K562 (cell line): Measurements from ENCODE around the gene FEM1B.

ENCODE experiments used
- ATF3 ChIP-seq, 2 experiments: fragments of 450-650 bp in 1 of 2; sonication (generic) in 1 of 2; formaldehyde crosslinking in 1 of 2; IDR thresholded peaks in 1 of 2; conservative IDR thresholded peaks in 1 of 2; 2 replicates each; pipeline versions ENCODE4 v1.6.1 to v1.8.1; 2016 to 2023; ENCODE audit warnings: mild to moderate bottlenecking in 2 of 2, moderate library complexity in 2 of 2, inconsistent platforms in 1 of 2, missing genetic modification reagents in 1 of 2
- CTCF ChIP-seq, 3 experiments: IDR thresholded peaks in 2 of 3; conservative IDR thresholded peaks in 1 of 3; 2 replicates each; pipeline ENCODE4 v1.5.1; 2011 to 2012; ENCODE audit warnings: low read length in 3 of 3, mild to moderate bottlenecking in 3 of 3, control low read depth in 2 of 3, improper control_type of control experiment in 1 of 3, inconsistent platforms in 1 of 3, low read depth in 1 of 3, mixed read lengths in 1 of 3, moderate library complexity in 1 of 3; ENCODE audit not compliant: insufficient read depth in 2 of 3
- MAFF ChIP-seq: IDR thresholded peaks from 2 replicates; pipeline ENCODE4 v1.6.1; 2012; ENCODE audit warnings: low read length, improper control_type of control experiment
- NFATC3 ChIP-seq: fragments of 450-650 bp; IDR thresholded peaks from 2 replicates; pipeline ENCODE4 v1.6.1; 2017; ENCODE audit warnings: mild to moderate bottlenecking
- NUFIP1 ChIP-seq: fragments of 450-650 bp; IDR thresholded peaks from 2 replicates; pipeline ENCODE4 v1.6.1; 2018; ENCODE audit not compliant: partially characterized antibody
- RBBP5 ChIP-seq: fragments of 200-600 bp; sonication (generic); IDR thresholded peaks from 2 replicates; pipeline ENCODE4 v1.6.1; 2012; ENCODE audit warnings: borderline replicate concordance, mild to moderate bottlenecking, low read length, control low read depth, inconsistent platforms; ENCODE audit not compliant: insufficient read depth, poor library complexity, severe bottlenecking
- YY1 ChIP-seq, 3 experiments: IDR thresholded peaks; 2 replicates each; pipeline ENCODE4 v1.6.1; 2011; ENCODE audit warnings: low read length in 2 of 3, mild to moderate bottlenecking in 2 of 3, moderate library complexity in 2 of 3, borderline replicate concordance in 1 of 3, control low read depth in 1 of 3, low read depth in 1 of 3; ENCODE audit not compliant: insufficient read depth in 3 of 3, insufficient replicate concordance in 2 of 3, control insufficient read depth in 1 of 3, insufficient read length in 1 of 3; ENCODE audit errors: extremely low read depth in 1 of 3
- ZNF639 ChIP-seq, 2 experiments: fragments of 200-800 bp in 1 of 2; sonication (Bioruptor generic) in 1 of 2; sonication (generic) in 1 of 2; formaldehyde crosslinking in 1 of 2; IDR thresholded peaks in 1 of 2; conservative IDR thresholded peaks in 1 of 2; 2 replicates each; pipeline versions ENCODE4 v1.5.0 to v1.6.1; 2016 to 2020; ENCODE audit warnings: missing compliant biosample characterization in 1 of 2, missing genetic modification characterization in 1 of 2, missing genetic modification reagents in 1 of 2

GRCh38 chr15:68265674-68266073 lies 11.9 kb upstream of the FEM1B start:
- TF ChIP-seq CTCF (IDR thresholded peaks at IDR 0.05 in 2 of 3, conservative IDR thresholded peaks at IDR 0.05 in 1 of 3; ENCODE audit: insufficient read depth in 2 of 3, low read depth in 1 of 3, low read length in 3 of 3): no peak
- no peak for TF ChIP-seq MAFF
- no peak for TF ChIP-seq NFATC3
- no peak for TF ChIP-seq ZNF639 (CRISPR knock-in tag; conservative IDR thresholded peaks at IDR 0.05 in 1 of 2, IDR thresholded peaks at IDR 0.05 in 1 of 2)
- no peak for TF ChIP-seq ATF3 (IDR thresholded peaks at IDR 0.05)
- no peak for TF ChIP-seq ATF3 (CRISPR knock-in tag; conservative IDR thresholded peaks at IDR 0.05)
- no peak for TF ChIP-seq NUFIP1
- no peak for TF ChIP-seq RBBP5
- TF ChIP-seq YY1 (IDR thresholded peaks at IDR 0.05; ENCODE audit: borderline replicate concordance in 1 of 3, control insufficient read depth in 1 of 3, extremely low read depth in 1 of 3, insufficient read depth in 3 of 3, insufficient read length in 1 of 3, insufficient replicate concordance in 2 of 3, low read depth in 1 of 3, low read length in 2 of 3): no peak
